ENCODE data around the gene STXBP2. TPM values are rescaled to one million over a fixed set of nuclear protein-coding genes. Genes with fewer than 3 reads are reported as not detected.

The STXBP2 gene
- 32.8 TPM for total RNA-seq (ENCODE audit: unreplicated experiment)
- long read RNA-seq, transcript STXBP2-201 (19 exons, 1,876 nt): major isoform, 5 of 9 reads
- long read RNA-seq, partial matches to known transcripts: 1 of 9 reads
- long read RNA-seq, other reads (novel, unspliced or antisense): 3 of 9 reads

GRCh38 chr19:7636691-7637373, at the start of gene STXBP2:
TSS of gene STXBP2 (plus strand) at chr19:7637110. CDS start at chr19:7637150, 40 bp downstream.
- H3K36me3 Mint-ChIP-seq (ENCODE audit: unreplicated experiment): no peaks in the 10 kb centered on the region
- TF ChIP-seq CTCF (IDR thresholded peaks at IDR 0.05; ENCODE audit: partially characterized antibody, unreplicated experiment): no peak
- H3K4me3 Mint-ChIP-seq (ENCODE audit: unreplicated experiment): peak within 1 kb of the TSS; percentile 49
- peaks cover 19% of the 10 kb centered on the region for H3K27me3 Mint-ChIP-seq (ENCODE audit: unreplicated experiment)
- no peak within 1 kb of the TSS for H3K27ac Mint-ChIP-seq (ENCODE audit: unreplicated experiment)
- DNase-seq: peak; percentile 56
- peaks cover 15% of the 10 kb centered on the region for H3K9me3 Mint-ChIP-seq (ENCODE audit: unreplicated experiment)
- peaks cover 15% of the 10 kb centered on the region for H3K4me1 Mint-ChIP-seq (ENCODE audit: low read depth, unreplicated experiment)

DNA sequence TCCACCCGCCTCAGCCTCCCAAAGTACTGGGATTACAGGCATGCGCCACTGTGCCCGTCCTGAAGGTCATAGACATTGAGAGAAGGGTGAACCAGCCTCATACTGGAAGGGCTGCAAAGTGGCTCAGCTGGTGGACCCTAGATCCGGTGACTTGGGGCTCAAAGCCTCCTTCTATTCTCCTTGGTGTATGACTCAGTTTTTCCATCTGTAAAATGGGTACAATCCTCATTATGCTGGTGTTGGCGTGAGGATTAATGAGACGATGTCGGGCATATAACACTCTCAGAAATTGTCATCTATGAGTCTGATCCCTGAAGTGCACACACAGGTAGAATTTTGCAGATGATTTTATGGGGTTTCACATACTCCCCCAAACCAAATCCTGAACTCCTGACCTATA, 47.1 kb upstream of the STXBP2 start:
- Mint-ChIP-seq H3K36me3 (ENCODE audit: unreplicated experiment) (no peaks in the 10 kb centered on the region), H3K27ac (ENCODE audit: unreplicated experiment) (no peak overlapping the region), H3K9me3 (ENCODE audit: unreplicated experiment) (peaks cover 4% of the 10 kb centered on the region), H3K4me3 (ENCODE audit: unreplicated experiment) (no peak overlapping the region), H3K4me1 (ENCODE audit: low read depth, unreplicated experiment) (no peaks in the 10 kb centered on the region), H3K27me3 (ENCODE audit: unreplicated experiment) (peaks cover 5% of the 10 kb centered on the region)
- no peak for DNase-seq
- TF ChIP-seq CTCF (IDR thresholded peaks at IDR 0.05; ENCODE audit: partially characterized antibody, unreplicated experiment): no peak

GRCh38 chr19:7590256-7590655, 46.7 kb upstream of the STXBP2 start:
- Mint-ChIP-seq H3K36me3 (ENCODE audit: unreplicated experiment) (no peaks in the 10 kb centered on the region), H3K27me3 (ENCODE audit: unreplicated experiment) (peaks cover 7% of the 10 kb centered on the region), H3K9me3 (ENCODE audit: unreplicated experiment) (peaks cover 6% of the 10 kb centered on the region), H3K4me1 (ENCODE audit: low read depth, unreplicated experiment) (peaks cover 2% of the 10 kb centered on the region), H3K4me3 (ENCODE audit: unreplicated experiment) (no peak overlapping the region), H3K27ac (ENCODE audit: unreplicated experiment) (no peak overlapping the region)
- no peak for TF ChIP-seq CTCF (IDR thresholded peaks at IDR 0.05; ENCODE audit: partially characterized antibody, unreplicated experiment)
- no peak for DNase-seq

DNA sequence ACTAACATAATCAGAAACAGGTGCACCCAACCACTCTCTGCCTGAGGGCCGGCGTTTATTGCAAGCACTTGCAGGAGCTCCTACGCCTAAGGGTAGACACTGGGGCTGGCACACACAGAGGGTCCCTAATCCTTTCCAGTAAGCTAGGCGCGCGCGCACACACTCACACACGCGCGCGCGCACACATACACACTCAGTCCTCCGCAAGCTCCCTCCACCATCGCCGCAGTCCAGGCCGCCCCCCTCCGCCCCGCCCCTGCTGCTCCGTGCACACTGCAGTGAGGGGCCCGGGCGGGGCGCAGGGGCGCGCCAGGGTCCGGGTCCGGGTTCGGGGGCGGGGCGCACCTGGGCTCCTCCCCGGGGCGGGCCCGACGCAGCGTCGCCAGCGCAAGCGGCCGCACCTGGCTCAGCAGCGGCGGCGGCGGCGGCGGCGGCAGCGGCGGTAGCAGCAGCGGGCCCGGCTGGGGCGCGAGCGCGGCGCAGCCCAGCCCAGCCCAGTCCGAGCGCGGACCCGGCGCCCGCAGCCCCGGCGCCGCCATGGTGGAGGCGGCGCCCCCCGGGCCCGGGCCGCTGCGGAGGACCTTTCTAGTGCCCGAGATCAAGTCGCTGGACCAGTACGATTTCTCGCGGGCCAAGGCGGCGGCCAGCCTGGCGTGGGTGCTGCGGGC, 41.3 kb upstream of the STXBP2 start, which contains the start of gene CAMSAP3:
CAMSAP3 (plus strand) TSS at position 398 of the 668 bp plus-strand sequence; CDS start at position 538, 140 bp downstream.
- Mint-ChIP-seq H3K4me1 (ENCODE audit: low read depth, unreplicated experiment) (peaks cover 9% of the 10 kb centered on the region), H3K4me3 (ENCODE audit: unreplicated experiment) (peak within 1 kb of the TSS; percentile 84), H3K9me3 (ENCODE audit: unreplicated experiment) (peaks cover 6% of the 10 kb centered on the region), H3K27ac (ENCODE audit: unreplicated experiment) (peak within 1 kb of the TSS; percentile 36), H3K27me3 (ENCODE audit: unreplicated experiment) (peaks cover 13% of the 10 kb centered on the region), H3K36me3 (ENCODE audit: unreplicated experiment) (no peaks in the 10 kb centered on the region)
- peak; percentile 74 for DNase-seq
- no peak for TF ChIP-seq CTCF (IDR thresholded peaks at IDR 0.05; ENCODE audit: partially characterized antibody, unreplicated experiment)

All from glutamatergic neuron (in vitro differentiated cells).